ENCODE data around the gene AGBL4. TPM values are rescaled to one million over a fixed set of nuclear protein-coding genes. Genes with fewer than 3 reads are reported as not detected.

AGBL4 gene
- polyA plus RNA-seq, 1 experiment = not detected

DNA sequence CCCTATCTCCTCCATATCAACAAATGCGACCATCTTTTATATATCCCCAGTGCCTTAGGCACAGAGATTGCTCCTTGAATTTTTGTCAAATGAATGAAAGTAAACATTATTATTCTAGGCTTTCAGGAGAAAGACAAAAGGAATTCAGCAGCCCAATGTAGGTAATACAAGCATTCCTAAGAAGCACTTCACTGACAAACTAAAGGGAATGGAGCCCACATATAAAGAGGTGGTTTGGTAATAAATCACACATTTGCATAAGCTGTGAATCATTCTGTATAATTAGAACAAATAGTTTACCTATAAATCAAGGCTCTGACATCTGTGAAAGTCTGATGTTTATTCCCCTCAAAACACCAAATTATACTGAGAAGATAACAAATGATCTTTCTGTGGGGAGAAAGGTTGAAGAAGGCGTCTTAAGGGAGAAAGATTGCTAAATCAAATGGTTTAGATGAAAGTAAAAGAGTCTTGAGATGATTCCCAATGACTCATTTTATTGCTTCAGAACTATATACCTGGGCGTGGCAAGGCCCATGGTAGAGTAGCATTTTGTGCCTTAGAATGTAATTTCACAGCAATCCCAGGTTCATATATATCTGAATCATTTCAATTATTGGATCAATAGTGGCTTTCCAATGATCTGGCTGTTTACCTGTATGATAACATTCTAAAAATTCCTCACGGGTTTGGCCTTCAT is 558.1 kb downstream of the AGBL4 start:
- Histone ChIP-seq H3K27ac (ENCODE audit: low read depth, low read length) (no peak overlapping the region), H3K4me3 (ENCODE audit: low read depth, low read length) (no peak overlapping the region), H3K9me3 (ENCODE audit: control insufficient read depth, insufficient read depth, low read length) (no peaks in the 10 kb centered on the region; the same call in 1 of the 2 replicates), H3K27me3 (ENCODE audit: control insufficient read depth, insufficient read depth, low read length) (no peaks in the 10 kb centered on the region)
- ChIA-PET POLR2A (no interaction called here), CTCF (no interaction called here)
- DNase-seq (ENCODE audit: low read depth, low spot score) = no peak
- TF ChIP-seq, protein P1, sequence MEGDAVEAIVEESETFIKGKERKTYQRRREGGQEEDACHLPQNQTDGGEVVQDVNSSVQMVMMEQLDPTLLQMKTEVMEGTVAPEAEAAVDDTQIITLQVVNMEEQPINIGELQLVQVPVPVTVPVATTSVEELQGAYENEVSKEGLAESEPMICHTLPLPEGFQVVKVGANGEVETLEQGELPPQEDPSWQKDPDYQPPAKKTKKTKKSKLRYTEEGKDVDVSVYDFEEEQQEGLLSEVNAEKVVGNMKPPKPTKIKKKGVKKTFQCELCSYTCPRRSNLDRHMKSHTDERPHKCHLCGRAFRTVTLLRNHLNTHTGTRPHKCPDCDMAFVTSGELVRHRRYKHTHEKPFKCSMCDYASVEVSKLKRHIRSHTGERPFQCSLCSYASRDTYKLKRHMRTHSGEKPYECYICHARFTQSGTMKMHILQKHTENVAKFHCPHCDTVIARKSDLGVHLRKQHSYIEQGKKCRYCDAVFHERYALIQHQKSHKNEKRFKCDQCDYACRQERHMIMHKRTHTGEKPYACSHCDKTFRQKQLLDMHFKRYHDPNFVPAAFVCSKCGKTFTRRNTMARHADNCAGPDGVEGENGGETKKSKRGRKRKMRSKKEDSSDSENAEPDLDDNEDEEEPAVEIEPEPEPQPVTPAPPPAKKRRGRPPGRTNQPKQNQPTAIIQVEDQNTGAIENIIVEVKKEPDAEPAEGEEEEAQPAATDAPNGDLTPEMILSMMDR (IDR thresholded peaks at IDR 0.05; ENCODE audit: low read depth, low read length) = no peak

DNA sequence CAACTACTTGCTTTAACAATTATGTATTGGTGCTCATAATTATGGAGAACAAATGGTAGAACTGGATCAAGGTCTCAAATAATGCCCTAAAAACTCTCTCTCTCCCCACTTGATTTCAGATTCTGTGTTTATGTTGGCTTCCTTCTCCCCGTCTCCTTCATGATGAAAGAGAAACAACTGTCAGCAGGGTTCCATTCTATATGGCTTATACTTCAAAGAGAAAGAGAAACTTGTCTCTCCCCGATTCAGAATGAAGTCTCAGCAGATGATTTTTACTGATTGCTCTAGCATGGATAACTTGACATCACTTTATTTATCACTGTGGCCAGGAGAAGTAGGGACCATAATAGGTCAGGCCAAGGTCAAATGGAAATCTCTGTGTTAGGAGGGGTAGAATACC is 575.6 kb downstream of the AGBL4 start:
- Histone ChIP-seq H3K27me3 (ENCODE audit: control insufficient read depth, insufficient read depth, low read length) (no peaks in the 10 kb centered on the region), H3K27ac (ENCODE audit: low read depth, low read length) (no peak overlapping the region), H3K9me3 (ENCODE audit: control insufficient read depth, insufficient read depth, low read length) (peaks cover 14% of the 10 kb centered on the region; the same call in 1 of the 2 replicates), H3K4me3 (ENCODE audit: low read depth, low read length) (no peak overlapping the region)
- DNase-seq (ENCODE audit: low read depth, low spot score) = no peak
- CTCF ChIA-PET = no interaction called here
- TF ChIP-seq, protein P1 (IDR thresholded peaks at IDR 0.05; ENCODE audit: low read depth, low read length) = no peak
- POLR2A ChIA-PET = no interaction called here

DNA sequence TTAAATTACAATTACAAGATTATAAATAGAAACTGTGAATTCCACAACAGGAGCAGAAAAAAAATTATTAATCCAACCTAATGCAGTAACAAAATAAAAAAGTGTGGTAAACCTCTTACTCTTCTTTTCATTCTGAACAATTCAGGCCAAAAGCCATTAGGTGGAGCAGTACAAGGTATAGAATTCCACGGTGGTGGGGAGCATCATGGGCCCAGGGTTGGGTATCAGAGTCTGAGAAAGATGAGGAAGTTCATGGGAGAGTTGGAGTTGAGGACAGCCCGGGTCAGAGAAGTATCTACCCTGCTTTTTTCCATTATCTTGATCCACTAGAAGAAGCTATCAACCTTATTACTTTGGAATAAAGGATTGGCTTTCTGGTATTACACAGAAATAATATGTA is 586.9 kb downstream of the AGBL4 start:
- CTCF ChIA-PET = no interaction called here
- no peak for DNase-seq (ENCODE audit: low read depth, low spot score)
- POLR2A ChIA-PET = no interaction called here
- Histone ChIP-seq H3K9me3 (ENCODE audit: control insufficient read depth, insufficient read depth, low read length) (peaks cover 6% of the 10 kb centered on the region; the same call in 1 of the 2 replicates), H3K27me3 (ENCODE audit: control insufficient read depth, insufficient read depth, low read length) (no peaks in the 10 kb centered on the region), H3K4me3 (ENCODE audit: low read depth, low read length) (no peak overlapping the region), H3K27ac (ENCODE audit: low read depth, low read length) (no peak overlapping the region)
- TF ChIP-seq, protein P1 (IDR thresholded peaks at IDR 0.05; ENCODE audit: low read depth, low read length) = no peak

DNA sequence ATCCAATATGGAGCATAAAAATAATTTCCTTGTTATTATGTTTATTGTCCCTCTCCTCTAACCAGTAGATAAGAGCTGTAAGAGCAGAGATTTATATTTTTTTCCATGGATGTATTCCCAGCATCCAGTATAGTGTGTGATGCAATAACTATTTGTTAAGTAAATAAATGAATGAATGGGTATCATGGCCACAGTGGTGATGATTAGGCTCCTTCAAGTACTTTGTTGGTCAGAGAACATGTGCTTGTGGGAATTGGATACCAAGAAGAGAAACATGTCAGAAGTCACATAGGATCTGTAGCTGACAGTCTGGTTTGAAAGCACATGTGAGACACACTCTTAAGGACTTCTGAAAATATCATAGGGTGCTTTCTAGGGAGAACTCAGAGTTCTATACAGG is 588.5 kb downstream of the AGBL4 start:
- CTCF ChIA-PET = no interaction called here

DNA sequence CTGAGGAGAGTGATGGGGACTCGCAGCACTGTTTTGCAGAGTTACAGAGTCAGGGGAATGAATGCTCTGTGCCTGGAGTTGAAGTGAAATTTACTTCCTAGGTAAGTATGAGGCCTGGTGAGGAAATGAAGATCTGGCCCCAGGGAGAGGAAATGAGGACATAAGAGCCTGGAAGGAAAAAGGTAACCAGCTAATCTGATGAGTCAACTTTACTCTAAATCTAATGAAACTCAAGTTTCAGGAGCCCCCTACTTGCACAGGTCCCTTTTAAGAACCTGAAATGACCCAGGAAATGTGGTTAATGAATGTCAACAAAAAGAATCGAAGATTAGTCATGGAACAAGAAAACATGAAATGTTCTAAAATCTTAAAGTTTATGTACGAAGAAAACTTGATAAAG is 599.0 kb downstream of the AGBL4 start:
- DNase-seq (ENCODE audit: low read depth, low spot score) = no peak
- ChIA-PET CTCF (no interaction called here), POLR2A (no interaction called here)
- Histone ChIP-seq H3K27me3 (ENCODE audit: control insufficient read depth, insufficient read depth, low read length) (no peaks in the 10 kb centered on the region), H3K9me3 (ENCODE audit: control insufficient read depth, insufficient read depth, low read length) (peaks cover 11% of the 10 kb centered on the region), H3K4me3 (ENCODE audit: low read depth, low read length) (no peak overlapping the region), H3K27ac (ENCODE audit: low read depth, low read length) (no peak overlapping the region)
- TF ChIP-seq, protein P1 (IDR thresholded peaks at IDR 0.05; ENCODE audit: low read depth, low read length) = no peak

More for the DNA sequence above, 588.5 kb downstream of the AGBL4 start:
- POLR2A ChIA-PET = no interaction called here
- Histone ChIP-seq H3K9me3 (ENCODE audit: control insufficient read depth, insufficient read depth, low read length) (peaks cover 3% of the 10 kb centered on the region; the same call in 1 of the 2 replicates), H3K4me3 (ENCODE audit: low read depth, low read length) (no peak overlapping the region), H3K27me3 (ENCODE audit: control insufficient read depth, insufficient read depth, low read length) (no peaks in the 10 kb centered on the region), H3K27ac (ENCODE audit: low read depth, low read length) (no peak overlapping the region)
- TF ChIP-seq, protein P1 (IDR thresholded peaks at IDR 0.05; ENCODE audit: low read depth, low read length) = no peak
- no peak for DNase-seq (ENCODE audit: low read depth, low spot score)

All from AG04450 (cell line).